DOHH2 (cell line): ENCODE measurements around the gene LYG1.
"Not testable (repeated sequence)": the region's sequence is repeated elsewhere in the genome, so short reads cannot be mapped to it uniquely, and the experiment has no call there.

Source experiments
- H3F3A ChIP-seq: fragments of 200-600 bp; sonication (generic), shearing (Covaris generic); 2 replicates; pipeline ENCODE4 v1.6.0; 2016; ENCODE audit warnings: antibody characterized with exemption, mild to moderate bottlenecking; ENCODE audit not compliant: control insufficient read depth, insufficient read depth
- H3K27ac ChIP-seq: fragments of 200-600 bp; sonication (generic); 2 replicates; pipeline ENCODE4 v1.5.1; 2014; ENCODE audit warnings: low read depth, mild to moderate bottlenecking, low read length, moderate library complexity
- H3K27me3 ChIP-seq: fragments of 200-600 bp; sonication (generic); 2 replicates; pipeline ENCODE4 v1.6.1; 2014; ENCODE audit warnings: mild to moderate bottlenecking, low read length, mixed read lengths; ENCODE audit not compliant: control insufficient read depth
- H3K36me3 ChIP-seq: fragments of 200-600 bp; sonication (generic); 2 replicates; pipeline ENCODE4 v1.6.1; 2014; ENCODE audit warnings: mild to moderate bottlenecking, low read length, moderate library complexity, mixed read lengths; ENCODE audit not compliant: control insufficient read depth
- H3K4me1 ChIP-seq: fragments of 200-600 bp; sonication (generic); 2 replicates; pipeline ENCODE4 v1.6.1; 2014; ENCODE audit warnings: mild to moderate bottlenecking, low read length, mixed read lengths; ENCODE audit not compliant: control insufficient read depth
- H3K4me2 ChIP-seq: fragments of 200-600 bp; sonication (generic); 2 replicates; pipeline ENCODE4 v1.6.0; 2014; ENCODE audit warnings: mild to moderate bottlenecking, low read length, moderate library complexity
- H3K4me3 ChIP-seq: fragments of 200-600 bp; sonication (generic); 2 replicates; pipeline ENCODE4 v1.5.1; 2014; ENCODE audit warnings: mild to moderate bottlenecking, low read length, mixed read lengths
- H3K79me2 ChIP-seq: fragments of 200-600 bp; sonication (generic); 2 replicates; pipeline ENCODE4 v1.6.1; 2014; ENCODE audit warnings: mild to moderate bottlenecking, low read length, mixed read lengths; ENCODE audit not compliant: control insufficient read depth
- H3K9me2 ChIP-seq: fragments of 200-600 bp; sonication (generic); replicated peaks from 2 replicates; pipeline ENCODE4 v1.6.1; 2014; ENCODE audit warnings: mild to moderate bottlenecking, low read length, mixed read lengths; ENCODE audit not compliant: control insufficient read depth
- H3K9me3 ChIP-seq: fragments of 200-600 bp; sonication (generic); 2 replicates; pipeline ENCODE4 v1.6.1; 2014; ENCODE audit warnings: antibody characterized with exemption, low read length, mixed read lengths; ENCODE audit not compliant: control insufficient read depth, insufficient read depth
- H4K20me1 ChIP-seq: fragments of 200-600 bp; sonication (generic); 2 replicates; pipeline ENCODE4 v1.6.0; 2014; ENCODE audit warnings: low read depth, mild to moderate bottlenecking, antibody characterized with exemption, low read length, moderate library complexity; ENCODE audit not compliant: control insufficient read depth, insufficient read depth
- CTCF ChIP-seq: fragments of 200-600 bp; sonication (generic); IDR thresholded peaks from one replicate; pipeline ENCODE4 v1.5.1; 2014; ENCODE audit warnings: antibody characterized with exemption, mild to moderate bottlenecking, low read depth, low read length; ENCODE audit not compliant: poor library complexity, severe bottlenecking
- EZH2phosphoT487 ChIP-seq: fragments of 200-600 bp; sonication (generic); IDR thresholded peaks from 2 replicates; pipeline ENCODE4 v1.6.1; 2017; ENCODE audit warnings: borderline replicate concordance, mild to moderate bottlenecking, antibody characterized with exemption, low read length, moderate library complexity, mixed read lengths

Gene LYG1

GRCh38 chr2:99325384-99325783 is 24.4 kb upstream of the LYG1 start:
- H3K27ac ChIP-seq, result no peak overlapping the region
- peaks cover 10% of the 10 kb centered on the region for H3K79me2 ChIP-seq
- H3K4me3 ChIP-seq, result no peak overlapping the region
- H3K9me2 ChIP-seq, result no peaks in the 10 kb centered on the region
- no peaks in the 10 kb centered on the region for H3K9me3 ChIP-seq
- peaks cover 66% of the 10 kb centered on the region for H3K36me3 ChIP-seq
- TF ChIP-seq EZH2phosphoT487 (no peak), CTCF (no peak)
- no peaks in the 10 kb centered on the region for H3K4me1 ChIP-seq
- no peaks in the 10 kb centered on the region for H4K20me1 ChIP-seq
- no peak overlapping the region for H3K4me2 ChIP-seq
- no peaks in the 10 kb centered on the region for H3K27me3 ChIP-seq
- H3F3A ChIP-seq, result no peaks in the 10 kb centered on the region

GRCh38 chr2:99317873-99318200 is 16.8 kb upstream of the LYG1 start:
- not testable (repeated sequence) for H3K4me1 ChIP-seq, H4K20me1 ChIP-seq, H3K9me3 ChIP-seq, H3K27me3 ChIP-seq, H3K9me2 ChIP-seq, H3K4me2 ChIP-seq, H3K79me2 ChIP-seq, H3F3A ChIP-seq, H3K4me3 ChIP-seq, H3K27ac ChIP-seq
- peaks cover 41% of the 10 kb centered on the region for H3K36me3 ChIP-seq

- no peaks in the 10 kb centered on the region for H3K27me3 ChIP-seq
- peaks cover 39% of the 10 kb centered on the region for H3K36me3 ChIP-seq
- peaks cover 5% of the 10 kb centered on the region for H3F3A ChIP-seq
- no peaks in the 10 kb centered on the region for H3K79me2 ChIP-seq
- H4K20me1 ChIP-seq, result no peaks in the 10 kb centered on the region
- H3K4me3 ChIP-seq, result no peak overlapping the region
- H3K9me3 ChIP-seq, result no peaks in the 10 kb centered on the region
- H3K4me2 ChIP-seq, result no peak overlapping the region
- TF ChIP-seq EZH2phosphoT487 (no peak), CTCF (no peak)
- H3K9me2 ChIP-seq, result no peaks in the 10 kb centered on the region
- H3K27ac ChIP-seq, result no peak overlapping the region
- no peaks in the 10 kb centered on the region for H3K4me1 ChIP-seq
Measured at GRCh38 chr2:99317161-99317872, 16.3 kb upstream of the LYG1 start.

- Histone ChIP-seq H3K36me3 (no peaks in the 10 kb centered on the region), H3K27ac (no peak overlapping the region), H3F3A (no peaks in the 10 kb centered on the region), H3K9me2 (no peaks in the 10 kb centered on the region), H3K4me1 (no peaks in the 10 kb centered on the region), H3K9me3 (no peaks in the 10 kb centered on the region), H3K79me2 (no peaks in the 10 kb centered on the region), H3K4me2 (no peak overlapping the region), H3K4me3 (no peak overlapping the region), H4K20me1 (no peaks in the 10 kb centered on the region), H3K27me3 (no peaks in the 10 kb centered on the region)
- TF ChIP-seq EZH2phosphoT487, result no peak
- TF ChIP-seq CTCF, result no peak
Measured at GRCh38 chr2:99299580-99299979, 1.4 kb downstream of the LYG1 start.
